Endothelial cell of umbilical vein (primary cell): ENCODE results near the gene GADD45G. TPM values are rescaled to one million over a fixed set of nuclear protein-coding genes. Genes with fewer than 3 reads are reported as not detected.

ENCODE experiments used
- BruUV-seq: library from RNA; stranded (reverse); fragments of 400-500 nt; replicated peaks from 2 replicates; lab custom pipeline; 2021; lab: Mats Ljungman, UMichigan
- CTCF ChIA-PET: fragments of 300-600, 350-600 bp; sonication (Branson Sonifier 250); formaldehyde crosslinking; loops from one replicate; lab custom pipeline; 2021; ENCODE audit warnings: antibody characterized with exemption, inconsistent platforms; lab: Charles Lee
- POLR2A ChIA-PET: fragments of 300-600, 350-600 bp; sonication (Branson Sonifier 250); formaldehyde crosslinking; loops from one replicate; lab custom pipeline; 2021; ENCODE audit warnings: antibody characterized with exemption, inconsistent platforms; lab: Charles Lee
- DNase-seq: peaks from one replicate; pipeline ENCODE4 v3.0.0-alpha.2; 2011; ENCODE audit warnings: low read depth, low spot score
- FAIRE-seq: peaks from 2 replicates; lab custom pipeline; 2011; peaks lifted over from hg19 to GRCh38; lab: Jason Lieb, UNC
- H2AFZ ChIP-seq: 2 replicates; pipeline ENCODE4 v1.6.0; 2012; ENCODE audit warnings: low read depth, low read length, control low read depth, inconsistent platforms
- H3K27ac ChIP-seq: 2 replicates; pipeline ENCODE4 v1.5.1; 2011; ENCODE audit warnings: low read depth, mild to moderate bottlenecking, control low read depth, low read length, moderate library complexity; ENCODE audit not compliant: insufficient read depth
- H3K27me3 ChIP-seq, 2 experiments: 2 replicates each; pipeline versions ENCODE4 v1.6.0 to v1.6.1; 2011; ENCODE audit warnings: low read length in 2 of 2, mixed read lengths in 1 of 2; ENCODE audit not compliant: control insufficient read depth in 2 of 2, insufficient read depth in 2 of 2
- H3K36me3 ChIP-seq, 2 experiments: 2 replicates in 1 of 2; 3 replicates in 1 of 2; pipeline ENCODE4 v1.5.1; 2011; ENCODE audit warnings: low read length in 2 of 2, mild to moderate bottlenecking in 1 of 2, moderate library complexity in 1 of 2; ENCODE audit not compliant: control insufficient read depth in 2 of 2, insufficient read depth in 2 of 2; ENCODE audit errors: extremely low read depth in 1 of 2
- H3K4me1 ChIP-seq: 3 replicates; pipeline ENCODE4 v1.5.1; 2011; ENCODE audit warnings: mild to moderate bottlenecking, low read length; ENCODE audit not compliant: control insufficient read depth, insufficient read depth; ENCODE audit errors: extremely low read depth
- H3K4me2 ChIP-seq: 2 replicates; pipeline ENCODE4 v1.6.1; 2011; ENCODE audit warnings: low read length, control low read depth, mixed read lengths; ENCODE audit not compliant: insufficient read depth
- H3K4me3 ChIP-seq, 3 experiments: fragments of 200-600 bp in 1 of 3; sonication (generic), shearing (Covaris generic) in 1 of 3; replicated peaks in 1 of 3; 2 replicates each; pipeline ENCODE4 v1.5.1; 2011 to 2016; ENCODE audit warnings: control low read depth in 3 of 3, low read length in 3 of 3, mild to moderate bottlenecking in 2 of 3, inconsistent platforms in 1 of 3, low read depth in 1 of 3, moderate library complexity in 1 of 3; ENCODE audit not compliant: insufficient read depth in 1 of 3
- H3K79me2 ChIP-seq: 2 replicates; pipeline ENCODE4 v1.6.0; 2012; ENCODE audit warnings: low read length, inconsistent platforms; ENCODE audit not compliant: control insufficient read depth, insufficient read depth
- H3K9ac ChIP-seq: replicated peaks from 2 replicates; pipeline ENCODE3; 2011; ENCODE audit warnings: low read length, control low read depth; ENCODE audit not compliant: insufficient read depth; ENCODE audit errors: extremely low read depth
- H3K9me1 ChIP-seq: replicated peaks from 3 replicates; pipeline ENCODE4 v1.6.0; 2011; ENCODE audit warnings: mild to moderate bottlenecking, low read length; ENCODE audit not compliant: control insufficient read depth, insufficient read depth; ENCODE audit errors: extremely low read depth
- H3K9me3 ChIP-seq: replicated peaks from 2 replicates; pipeline ENCODE4 v1.5.1; 2012; ENCODE audit warnings: low read length, inconsistent platforms; ENCODE audit not compliant: control insufficient read depth, insufficient read depth
- H4K20me1 ChIP-seq: replicated peaks from 2 replicates; pipeline ENCODE3; 2011; ENCODE audit warnings: mild to moderate bottlenecking, low read length; ENCODE audit not compliant: control insufficient read depth, insufficient read depth; ENCODE audit errors: extremely low read depth
- CTCF ChIP-seq, 2 donors: IDR thresholded peaks; 1 replicate in 1 of 2; 2 replicates in 1 of 2; pipeline ENCODE4 v1.5.1; 2011; ENCODE audit warnings: low read length in 2 of 2, mild to moderate bottlenecking in 2 of 2, moderate library complexity in 2 of 2, control low read depth in 1 of 2, inconsistent platforms in 1 of 2, low read depth in 1 of 2; ENCODE audit not compliant: insufficient read depth in 1 of 2; ENCODE audit errors: extremely low read depth in 1 of 2
- EZH2 ChIP-seq: IDR thresholded peaks from 2 replicates; pipeline ENCODE4 v1.6.1; 2012; ENCODE audit warnings: borderline replicate concordance, low read depth, mild to moderate bottlenecking, moderate library complexity, low read length, inconsistent platforms; ENCODE audit not compliant: severe bottlenecking
- FOS ChIP-seq: IDR thresholded peaks from 2 replicates; pipeline ENCODE4 v1.6.1; 2011; ENCODE audit warnings: mild to moderate bottlenecking, low read length, moderate library complexity, borderline replicate concordance; ENCODE audit not compliant: insufficient read depth
- GATA2 ChIP-seq: IDR thresholded peaks from 2 replicates; pipeline ENCODE4 v1.7.0; 2011; ENCODE audit warnings: low read depth, mild to moderate bottlenecking, moderate library complexity, mixed read lengths, low read length; ENCODE audit not compliant: insufficient read length, insufficient read depth
- JUN ChIP-seq: IDR thresholded peaks from 2 replicates; pipeline ENCODE4 v1.6.1; 2011; ENCODE audit warnings: borderline replicate concordance, low read depth; ENCODE audit not compliant: insufficient read length, insufficient read depth
- MAX ChIP-seq: IDR thresholded peaks from 2 replicates; pipeline ENCODE4 v1.6.1; 2011; ENCODE audit not compliant: insufficient read depth, insufficient read length
- MYC ChIP-seq: IDR thresholded peaks from one replicate; pipeline ENCODE4 v1.6.1; 2011; ENCODE audit warnings: mild to moderate bottlenecking, low read depth, low read length
- POLR2A ChIP-seq: IDR thresholded peaks from 2 replicates; pipeline ENCODE4 v1.6.1; 2012; ENCODE audit warnings: low read depth, mild to moderate bottlenecking, control low read depth, low read length
- POLR2AphosphoS5 ChIP-seq: IDR thresholded peaks from 2 replicates; pipeline ENCODE4 v1.6.1; 2012; ENCODE audit warnings: low read depth, mild to moderate bottlenecking, control low read depth, low read length, moderate library complexity; ENCODE audit not compliant: insufficient read depth
- dilution Hi-C: fragments of 300-500 bp; cut with MboI; formaldehyde crosslinking; loops from one replicate; pipeline ENCODE4 v1.15.0; 2019; ENCODE audit warnings: low sequenced_read_pairs; ENCODE audit not compliant: extremely low pct_ligation_motif_present
- intact Hi-C: fragments of 100-400 bp; cut with micrococcal nuclease; formaldehyde crosslinking; loops from one replicate; pipeline ENCODE4 v1.10.0; 2022
- polyA plus RNA-seq, 4 experiments: library from polyadenylated mRNA; depleted of rRNA in 3 of 4; stranded (reverse) in 3 of 4; unstranded in 1 of 4; fragments of >200 nt; gene quantifications; 2 replicates each; pipeline versions ENCODE4 v1.2.1 to v1.2.3, GENCODE V29; 2011 to 2012; ENCODE audit warnings: missing spikeins in 1 of 4
- total RNA-seq: library from RNA; stranded (reverse); gene quantifications from 2 replicates; pipeline ENCODE4 v1.2.3, GENCODE V29; 2021

The GADD45G gene
- total and polyA plus RNA-seq, 2 donors (not counting 3 experiments of a cell fraction or from before 2014, with no cell fraction given) = 0.44 to 0.64 TPM

- no peak overlapping the region for H3K9ac ChIP-seq
- no peaks in the 10 kb centered on the region for H4K20me1 ChIP-seq
- DNase-seq (no peak), FAIRE-seq (no peak)
- no TSS peak for BruUV-seq
- no peaks in the 10 kb centered on the region for H3K27me3 ChIP-seq
- no peak overlapping the region for H3K27ac ChIP-seq
- H3K79me2 ChIP-seq = no peaks in the 10 kb centered on the region
- H2AFZ ChIP-seq = no peak overlapping the region
- H3K4me3 ChIP-seq = no peak overlapping the region
- no peak for TF ChIP-seq CTCF (IDR thresholded peaks at IDR 0.05; ENCODE audit: extremely low read depth in 1 of 2, insufficient read depth in 1 of 2, low read depth in 1 of 2, low read length in 2 of 2)
- TF ChIP-seq MAX = no peak
- no peak for TF ChIP-seq EZH2
- no peak for TF ChIP-seq GATA2
- no peak for TF ChIP-seq POLR2A
- TF ChIP-seq JUN = no peak
- TF ChIP-seq FOS = no peak
- no peak for TF ChIP-seq POLR2AphosphoS5
- no peak for TF ChIP-seq MYC
- no peak overlapping the region for H3K4me2 ChIP-seq
- H3K4me1 ChIP-seq = no peaks in the 10 kb centered on the region
- ChIA-PET CTCF (interaction anchor here (1.5 kb wide), 1 partner anchor 51 kb away, joined by 3 read pairs; no protein-coding TSS in a partner anchor), POLR2A (no interaction called here)
- intact Hi-C loops (no loop called here), dilution Hi-C loops (no loop called here)
- H3K36me3 ChIP-seq = no peaks in the 10 kb centered on the region
- H3K9me1 ChIP-seq = no peaks in the 10 kb centered on the region
- H3K9me3 ChIP-seq = no peaks in the 10 kb centered on the region
Observed at GRCh38 chr9:89649039-89649691, 44.4 kb downstream of the GADD45G start.
